Measurements from ENCODE around the gene THYN1.

The THYN1 gene

GRCh38 chr11:134246100-134246499 is 7.1 kb downstream of the THYN1 start:
- DNase-seq: no peak

GRCh38 chr11:134245434-134245833 is 7.7 kb downstream of the THYN1 start:
- no peak for DNase-seq

- DNase-seq: peak; percentile 10
Observed at GRCh38 chr11:134244593-134244992, 8.6 kb downstream of the THYN1 start.

- no peak for DNase-seq
Observed at GRCh38 chr11:134243913-134244312, 9.2 kb downstream of the THYN1 start.

GRCh38 chr11:134242376-134242775 is 10.8 kb downstream of the THYN1 start:
- no peak for DNase-seq

- DNase-seq: no peak
Observed at GRCh38 chr11:134240592-134240991, 12.6 kb downstream of the THYN1 start.

- no peak for DNase-seq
Observed at GRCh38 chr11:134238956-134239355, 14.2 kb downstream of the THYN1 start.

GRCh38 chr11:134237557-134237922 is 15.6 kb downstream of the THYN1 start:
- no peak for DNase-seq

GRCh38 chr11:134236834-134237556 is 16.2 kb downstream of the THYN1 start:
- DNase-seq: no peak

- DNase-seq: no peak
Observed at GRCh38 chr11:134235399-134235798, 17.8 kb downstream of the THYN1 start.

GRCh38 chr11:134233729-134234179 is 19.4 kb downstream of the THYN1 start:
- no peak for DNase-seq

GRCh38 chr11:134231958-134232659 is 21.0 kb downstream of the THYN1 start:
- no peak for DNase-seq

- no peak for DNase-seq
Observed at GRCh38 chr11:134230339-134230738, 22.8 kb downstream of the THYN1 start.

GRCh38 chr11:134229126-134229790 is 23.9 kb downstream of the THYN1 start:
- DNase-seq: no peak

- DNase-seq: peak; percentile 46
Observed at GRCh38 chr11:134228625-134229024, 24.5 kb downstream of the THYN1 start.

GRCh38 chr11:134226806-134227325 is 26.3 kb downstream of the THYN1 start:
- DNase-seq: no peak

GRCh38 chr11:134224710-134225664 is 28.2 kb downstream of the THYN1 start:
- DNase-seq: peak; percentile 41

GRCh38 chr11:134223836-134224709 is 29.1 kb downstream of the THYN1 start, which contains the start of the genes NCAPD3 and VPS26B:
NCAPD3 (minus strand) TSS chr11:134223967; CDS start chr11:134223926, 41 bp downstream.
VPS26B (plus strand) TSS chr11:134224671; CDS start chr11:134225123, 452 bp downstream.
- DNase-seq: peak; percentile 94

- no peak for DNase-seq
Observed at GRCh38 chr11:134223121-134223520, 30.0 kb downstream of the THYN1 start.

GRCh38 chr11:134216816-134217215 is 36.3 kb downstream of the THYN1 start:
- no peak for DNase-seq

- no peak for DNase-seq
Observed at GRCh38 chr11:134215836-134216235, 37.3 kb downstream of the THYN1 start.
